OCI-LY1 (cell line): Measurements from ENCODE around the gene C22orf39.

Experiments used
- H2AFZ ChIP-seq: fragments of 200-600 bp; sonication (generic), shearing (Covaris generic); 2 replicates; pipeline ENCODE4 v1.6.0; 2014; ENCODE audit warnings: antibody characterized with exemption, mild to moderate bottlenecking, low read length
- H3F3A ChIP-seq: fragments of 200-600 bp; sonication (generic), shearing (Covaris generic); 2 replicates; pipeline ENCODE4 v1.6.0; 2014; ENCODE audit warnings: mild to moderate bottlenecking, antibody characterized with exemption, low read length, moderate library complexity; ENCODE audit not compliant: insufficient read depth
- H3K27ac ChIP-seq: fragments of 200-600 bp; sonication (generic); 2 replicates; pipeline ENCODE4 v1.5.1; 2014; ENCODE audit warnings: low read length, mixed run types, mild to moderate bottlenecking, low read depth; ENCODE audit not compliant: poor library complexity, severe bottlenecking
- H3K27me3 ChIP-seq: fragments of 200-600 bp; sonication (generic); 2 replicates; pipeline ENCODE4 v1.6.0; 2014; ENCODE audit warnings: antibody characterized with exemption, mild to moderate bottlenecking, low read length, moderate library complexity; ENCODE audit not compliant: insufficient read depth
- H3K36me3 ChIP-seq: fragments of 200-600 bp; sonication (generic); 2 replicates; pipeline ENCODE4 v1.6.1; 2014; ENCODE audit warnings: mild to moderate bottlenecking, antibody characterized with exemption, low read length, moderate library complexity, mixed read lengths; ENCODE audit not compliant: insufficient read depth
- H3K4me1 ChIP-seq: fragments of 200-600 bp; sonication (generic); 2 replicates; pipeline ENCODE4 v1.5.1; 2014; ENCODE audit warnings: mild to moderate bottlenecking, low read length, moderate library complexity; ENCODE audit not compliant: insufficient read depth, severe bottlenecking
- H3K4me2 ChIP-seq: fragments of 200-600 bp; sonication (generic), shearing (Covaris generic); 2 replicates; pipeline ENCODE4 v1.6.1; 2014; ENCODE audit warnings: low read length
- H3K4me3 ChIP-seq: fragments of 200-600 bp; sonication (generic); 2 replicates; pipeline ENCODE4 v1.5.1; 2014; ENCODE audit warnings: low read length, low read depth, mild to moderate bottlenecking, mixed read lengths; ENCODE audit not compliant: poor library complexity, severe bottlenecking
- H3K79me2 ChIP-seq: fragments of 200-600 bp; shearing (Covaris generic); 2 replicates; pipeline ENCODE4 v1.6.1; 2016; ENCODE audit warnings: mixed run types, low read length, mixed read lengths; ENCODE audit not compliant: insufficient read depth
- H3K9ac ChIP-seq: fragments of 200-600 bp; sonication (generic), shearing (Covaris generic); 2 replicates; pipeline ENCODE4 v1.6.1; 2014; ENCODE audit warnings: mild to moderate bottlenecking, low read length, mixed read lengths
- H3K9me2 ChIP-seq: fragments of 200-600 bp; sonication (generic), shearing (Covaris generic); 2 replicates; pipeline ENCODE4 v1.6.1; 2014; ENCODE audit warnings: low read depth, mild to moderate bottlenecking, low read length, mixed read lengths
- H3K9me3 ChIP-seq: fragments of 200-600 bp; shearing (Covaris generic); 2 replicates; pipeline ENCODE4 v1.6.1; 2014; ENCODE audit warnings: low read length, mixed read lengths
- H4K20me1 ChIP-seq: fragments of 200-600 bp; sonication (generic), shearing (Covaris generic); 2 replicates; pipeline ENCODE4 v1.6.0; 2016; ENCODE audit warnings: mild to moderate bottlenecking, low read length; ENCODE audit not compliant: insufficient read depth
- EZH2 ChIP-seq: fragments of 200-600 bp; sonication (generic), shearing (Covaris generic); IDR thresholded peaks from 2 replicates; pipeline ENCODE4 v1.8.0; 2017; ENCODE audit warnings: borderline replicate concordance, mixed run types, mild to moderate bottlenecking, antibody characterized with exemption, low read length, moderate library complexity, mixed read lengths
- TF ChIP-seq, protein P1 (sequence below): fragments of 200-600 bp; sonication (generic), shearing (Covaris generic); IDR thresholded peaks from 2 replicates; pipeline ENCODE4 v1.5.1; 2017; ENCODE audit warnings: mild to moderate bottlenecking, antibody characterized with exemption, low read length, moderate library complexity, mixed read lengths

Gene C22orf39

DNA sequence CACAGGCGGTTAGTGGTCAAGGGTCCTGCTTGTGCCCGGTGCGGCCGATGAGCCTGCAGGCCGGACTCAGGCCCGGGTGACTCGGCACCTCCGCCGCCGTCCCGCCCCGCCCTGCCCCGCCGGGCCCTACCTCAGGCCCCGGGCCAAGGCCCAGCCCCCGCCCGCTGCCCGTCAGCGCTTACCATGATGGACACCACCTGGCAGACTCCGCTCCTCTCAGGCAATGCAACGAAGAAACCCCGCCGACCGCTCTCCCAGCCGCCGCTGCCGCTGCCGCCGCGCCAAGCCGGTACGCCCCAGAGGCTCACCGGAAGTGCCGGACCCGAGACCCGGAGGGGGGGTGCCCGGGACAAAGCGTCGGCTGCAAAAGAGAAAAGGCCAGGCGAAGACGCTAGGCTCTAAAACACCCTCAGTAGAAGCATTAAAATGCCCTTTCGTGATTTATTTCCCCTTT is 31.4 kb upstream of the C22orf39 start, which contains the start of gene UFD1:
Gene UFD1 (minus strand): TSS at position 293 of the 454 bp plus-strand sequence. CDS start 108 bp downstream, at position 185.
- H3K4me1 ChIP-seq = peaks cover 22% of the 10 kb centered on the region
- no peaks in the 10 kb centered on the region for H3K27me3 ChIP-seq
- no peaks in the 10 kb centered on the region for H3K9me2 ChIP-seq
- peak within 1 kb of the TSS; percentile 99 for H3K4me2 ChIP-seq
- peaks cover 34% of the 10 kb centered on the region for H3K36me3 ChIP-seq
- H3F3A ChIP-seq = no peaks in the 10 kb centered on the region
- peak within 1 kb of the TSS; percentile 83 for H3K9ac ChIP-seq
- H3K27ac ChIP-seq = peak within 1 kb of the TSS; percentile 82
- TF ChIP-seq, protein P1, sequence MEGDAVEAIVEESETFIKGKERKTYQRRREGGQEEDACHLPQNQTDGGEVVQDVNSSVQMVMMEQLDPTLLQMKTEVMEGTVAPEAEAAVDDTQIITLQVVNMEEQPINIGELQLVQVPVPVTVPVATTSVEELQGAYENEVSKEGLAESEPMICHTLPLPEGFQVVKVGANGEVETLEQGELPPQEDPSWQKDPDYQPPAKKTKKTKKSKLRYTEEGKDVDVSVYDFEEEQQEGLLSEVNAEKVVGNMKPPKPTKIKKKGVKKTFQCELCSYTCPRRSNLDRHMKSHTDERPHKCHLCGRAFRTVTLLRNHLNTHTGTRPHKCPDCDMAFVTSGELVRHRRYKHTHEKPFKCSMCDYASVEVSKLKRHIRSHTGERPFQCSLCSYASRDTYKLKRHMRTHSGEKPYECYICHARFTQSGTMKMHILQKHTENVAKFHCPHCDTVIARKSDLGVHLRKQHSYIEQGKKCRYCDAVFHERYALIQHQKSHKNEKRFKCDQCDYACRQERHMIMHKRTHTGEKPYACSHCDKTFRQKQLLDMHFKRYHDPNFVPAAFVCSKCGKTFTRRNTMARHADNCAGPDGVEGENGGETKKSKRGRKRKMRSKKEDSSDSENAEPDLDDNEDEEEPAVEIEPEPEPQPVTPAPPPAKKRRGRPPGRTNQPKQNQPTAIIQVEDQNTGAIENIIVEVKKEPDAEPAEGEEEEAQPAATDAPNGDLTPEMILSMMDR = no peak
- no peak for TF ChIP-seq EZH2
- H4K20me1 ChIP-seq = no peaks in the 10 kb centered on the region
- peaks cover 39% of the 10 kb centered on the region for H3K79me2 ChIP-seq
- peak within 1 kb of the TSS; percentile 90 for H3K4me3 ChIP-seq
- H3K9me3 ChIP-seq = no peaks in the 10 kb centered on the region
- no peak within 1 kb of the TSS; the same call in 1 of the 2 replicates for H2AFZ ChIP-seq

DNA sequence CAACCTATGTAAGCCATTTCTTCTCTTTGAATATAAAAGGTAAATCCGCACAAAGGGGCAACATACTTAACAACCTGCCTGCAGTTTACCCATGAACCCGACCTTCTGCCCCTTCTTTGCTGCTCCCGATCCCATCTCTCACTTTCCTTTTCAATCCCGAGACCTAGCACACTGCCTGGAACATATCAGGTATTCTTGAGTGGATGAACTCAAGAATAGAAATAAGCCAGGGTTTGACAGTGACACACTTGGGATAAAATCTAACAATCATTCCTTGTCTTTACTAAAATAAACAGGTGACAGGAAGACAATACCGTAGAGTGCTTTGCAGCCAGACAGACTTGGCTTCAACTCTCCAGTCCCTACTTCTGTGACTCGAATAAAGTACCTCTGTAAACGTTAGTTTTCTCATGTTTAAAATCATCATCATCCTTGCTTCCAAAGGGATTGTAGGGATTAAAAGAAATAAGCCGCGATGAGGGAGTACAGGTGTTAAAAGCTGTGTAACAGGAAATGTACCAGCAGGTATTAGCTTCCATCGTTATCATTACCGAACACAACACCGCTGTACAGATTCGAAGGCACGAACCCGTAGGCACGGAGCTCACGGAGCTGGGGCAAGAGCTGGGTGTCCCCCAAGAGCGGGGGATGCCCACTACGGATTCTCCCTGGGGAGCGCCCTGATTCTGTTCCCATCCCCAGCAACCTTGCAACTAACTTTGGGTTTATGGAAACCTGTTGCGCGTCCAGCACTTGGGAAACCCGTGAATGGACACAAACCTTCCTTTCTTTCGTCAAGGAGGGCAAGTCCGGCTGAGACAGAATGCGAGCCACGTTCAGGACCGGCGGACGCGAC is 30.8 kb upstream of the C22orf39 start:
- peak overlapping the region; percentile 83 for H3K9ac ChIP-seq
- no peaks in the 10 kb centered on the region for H3K9me3 ChIP-seq
- peak overlapping the region; percentile 23 for H3K27ac ChIP-seq
- H3K4me1 ChIP-seq = peaks cover 22% of the 10 kb centered on the region
- peak overlapping the region; percentile 90 for H3K4me3 ChIP-seq
- H3K79me2 ChIP-seq = peaks cover 39% of the 10 kb centered on the region
- TF ChIP-seq EZH2 = no peak
- TF ChIP-seq, protein P1 = no peak
- no peaks in the 10 kb centered on the region for H3F3A ChIP-seq
- no peaks in the 10 kb centered on the region for H3K27me3 ChIP-seq
- peaks cover 34% of the 10 kb centered on the region for H3K36me3 ChIP-seq
- H3K4me2 ChIP-seq = peak overlapping the region; percentile 99
- H2AFZ ChIP-seq = no peak overlapping the region
- H3K9me2 ChIP-seq = no peaks in the 10 kb centered on the region
- H4K20me1 ChIP-seq = no peaks in the 10 kb centered on the region

DNA sequence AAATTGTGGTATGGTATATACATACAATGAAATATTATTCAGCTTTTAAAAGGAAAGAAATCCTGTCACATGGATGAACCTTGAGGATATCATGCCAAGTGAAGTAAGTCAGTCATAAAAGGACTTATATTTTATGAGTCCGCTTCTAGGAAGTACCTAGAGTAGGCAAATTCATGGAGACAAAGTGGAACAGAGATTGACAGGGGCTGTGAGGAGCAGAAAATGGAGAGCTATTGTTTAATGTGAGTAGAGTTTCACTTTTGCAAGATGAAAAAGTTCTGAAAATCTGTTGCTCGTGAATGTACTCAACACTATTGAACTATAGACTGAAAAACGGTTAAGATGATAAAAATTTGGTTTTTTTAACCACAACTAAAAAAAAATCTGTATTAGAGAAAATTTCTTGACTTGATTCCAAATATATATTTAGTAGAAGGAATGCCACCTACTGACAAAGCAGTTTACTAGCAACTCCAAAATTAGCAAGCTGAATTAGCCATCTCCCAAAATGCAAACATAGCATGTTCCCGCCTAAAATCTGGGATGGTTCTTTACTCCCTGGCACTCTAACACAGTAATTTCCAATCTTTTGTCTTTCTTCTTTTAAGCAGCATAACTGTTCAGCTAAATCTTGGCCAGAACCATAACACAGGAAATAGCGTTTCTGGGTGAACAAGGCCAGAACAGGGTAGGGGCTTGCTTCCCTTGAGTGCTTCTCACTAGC is 30.0 kb upstream of the C22orf39 start:
- no peak for TF ChIP-seq EZH2
- TF ChIP-seq, protein P1 = peak; percentile 45; the same call in 1 of the 2 replicates
- H3K36me3 ChIP-seq = peaks cover 35% of the 10 kb centered on the region
- H3F3A ChIP-seq = no peaks in the 10 kb centered on the region
- H3K4me1 ChIP-seq = peaks cover 22% of the 10 kb centered on the region
- H3K27ac ChIP-seq = peak overlapping the region; percentile 23
- no peaks in the 10 kb centered on the region for H3K9me3 ChIP-seq
- H3K27me3 ChIP-seq = no peaks in the 10 kb centered on the region
- peak overlapping the region; percentile 83 for H3K9ac ChIP-seq
- H2AFZ ChIP-seq = no peak overlapping the region
- H3K79me2 ChIP-seq = peaks cover 39% of the 10 kb centered on the region
- peak overlapping the region; percentile 90 for H3K4me3 ChIP-seq
- H4K20me1 ChIP-seq = no peaks in the 10 kb centered on the region
- H3K9me2 ChIP-seq = no peaks in the 10 kb centered on the region
- peak overlapping the region; percentile 99 for H3K4me2 ChIP-seq
